HEK293T (cell line): ENCODE results near the gene PCDHA8.

ENCODE experiments used
- BHLHE40 ChIP-seq: fragments of 450-650 bp; IDR thresholded peaks from 2 replicates; pipeline ENCODE4 v1.6.1; 2016; ENCODE audit warnings: mild to moderate bottlenecking, moderate library complexity, borderline replicate concordance
- CTBP1 ChIP-seq: fragments of 450-650 bp; IDR thresholded peaks from 2 replicates; pipeline ENCODE4 v1.6.1; 2016; ENCODE audit warnings: borderline replicate concordance
- ELF4 ChIP-seq: fragments of 450-650 bp; IDR thresholded peaks from 2 replicates; pipeline ENCODE4 v1.6.1; 2017; ENCODE audit warnings: antibody characterized with exemption
- FOXA1 ChIP-seq: fragments of 450-650 bp; IDR thresholded peaks from 2 replicates; pipeline ENCODE4 v1.6.1; 2016; ENCODE audit warnings: mild to moderate bottlenecking
- FOXM1 ChIP-seq: fragments of 450-650 bp; IDR thresholded peaks from 2 replicates; pipeline ENCODE4 v1.6.1; 2017; ENCODE audit warnings: mild to moderate bottlenecking, borderline replicate concordance
- HDGF ChIP-seq: fragments of 450-650 bp; IDR thresholded peaks from 2 replicates; pipeline ENCODE4 v1.6.1; 2017; ENCODE audit warnings: antibody characterized with exemption, borderline replicate concordance
- L3MBTL2 ChIP-seq: fragments of 450-650 bp; conservative IDR thresholded peaks from 2 replicates; pipeline ENCODE4 v1.6.1; 2016; ENCODE audit warnings: mild to moderate bottlenecking
- PKNOX1 ChIP-seq: fragments of 450-650 bp; IDR thresholded peaks from 2 replicates; pipeline ENCODE4 v1.6.1; 2016
- SP1 ChIP-seq: fragments of 450-650 bp; IDR thresholded peaks from 2 replicates; pipeline ENCODE4 v1.6.1; 2017
- SUZ12 ChIP-seq: fragments of 450-650 bp; IDR thresholded peaks from 2 replicates; pipeline ENCODE4 v1.6.1; 2016; ENCODE audit warnings: mild to moderate bottlenecking
- ZNF384 ChIP-seq: fragments of 450-650 bp; IDR thresholded peaks from 2 replicates; pipeline ENCODE4 v1.6.1; 2016

- TF ChIP-seq ELF4 = no peak
- TF ChIP-seq BHLHE40 = no peak
- TF ChIP-seq PKNOX1 = no peak
- TF ChIP-seq SP1 = no peak
- no peak for TF ChIP-seq FOXM1
- TF ChIP-seq L3MBTL2 = no peak
- TF ChIP-seq CTBP1 = no peak
- no peak for TF ChIP-seq ZNF384
- no peak for TF ChIP-seq HDGF
- no peak for TF ChIP-seq FOXA1
- no peak for TF ChIP-seq SUZ12
Observed at GRCh38 chr5:140855772-140856674, 15.0 kb downstream of the PCDHA8 start, which contains the start of gene PCDHA10.
